Peyer's patch (tissue), 4 donors: ENCODE data around the gene IVNS1ABP. TPM values are rescaled to one million over a fixed set of nuclear protein-coding genes. Genes with fewer than 3 reads are reported as not detected.
"Not testable (repeated sequence)": the region's sequence is repeated elsewhere in the genome, so short reads cannot be mapped to it uniquely, and the experiment has no call there.

Source experiments
- DNase-seq, 3 donors: peaks; one replicate each; pipeline ENCODE4 v3.0.0-alpha.2; 2017 to 2019
- H3K27ac ChIP-seq, 4 donors: fragments of 200-600 bp; sonication (generic); one replicate each; pipeline ENCODE4 v1.5.1; 2016 to 2019
- H3K27me3 ChIP-seq, 2 donors: fragments of 200-600 bp; sonication (generic); one replicate each; pipeline ENCODE4 v1.5.1; 2019
- H3K36me3 ChIP-seq, 3 donors: fragments of 200-600 bp; sonication (generic); one replicate each; pipeline ENCODE4 v1.5.1; 2016 to 2019
- H3K4me1 ChIP-seq, 4 donors: fragments of 200-600 bp; sonication (generic); one replicate each; pipeline ENCODE4 v1.5.1; 2016 to 2019
- H3K4me3 ChIP-seq, 4 donors: fragments of 200-600 bp; sonication (generic); 1 replicate in 3 of 4; 2 replicates in 1 of 4; pipeline ENCODE4 v1.5.1; 2016 to 2019; ENCODE audit warnings: mild to moderate bottlenecking in 1 of 4
- H3K9me3 ChIP-seq, 4 donors: fragments of 200-600 bp; sonication (generic); one replicate each; pipeline ENCODE4 v1.5.1; 2016 to 2019; ENCODE audit warnings: mild to moderate bottlenecking in 1 of 4
- POLR2A ChIP-seq, 2 donors: fragments of 450-650 bp; IDR thresholded peaks; one replicate each; pipeline ENCODE4 v1.5.1; 2017; ENCODE audit warnings: antibody characterized with exemption in 2 of 2, mild to moderate bottlenecking in 2 of 2, moderate library complexity in 2 of 2
- total RNA-seq, 4 donors: library from RNA; depleted of rRNA; stranded (reverse); fragments of >200 nt; gene quantifications; one replicate each; pipeline ENCODE4 v1.1.0, GENCODE V29; 2016
- TF ChIP-seq, protein P1 (sequence below), 6 experiments: fragments of 450-650 bp in 4 of 6; fragments of 200-600 bp in 2 of 6; sonication (generic) in 1 of 6; IDR thresholded peaks; one replicate each; pipeline ENCODE4 v1.5.1; 2017 to 2019; ENCODE audit warnings: antibody characterized with exemption in 6 of 6, mild to moderate bottlenecking in 3 of 6, moderate library complexity in 1 of 6

Gene IVNS1ABP
- total RNA-seq, 4 donors from 2014 or later: 84.8 to 248 (median 104) TPM

DNA sequence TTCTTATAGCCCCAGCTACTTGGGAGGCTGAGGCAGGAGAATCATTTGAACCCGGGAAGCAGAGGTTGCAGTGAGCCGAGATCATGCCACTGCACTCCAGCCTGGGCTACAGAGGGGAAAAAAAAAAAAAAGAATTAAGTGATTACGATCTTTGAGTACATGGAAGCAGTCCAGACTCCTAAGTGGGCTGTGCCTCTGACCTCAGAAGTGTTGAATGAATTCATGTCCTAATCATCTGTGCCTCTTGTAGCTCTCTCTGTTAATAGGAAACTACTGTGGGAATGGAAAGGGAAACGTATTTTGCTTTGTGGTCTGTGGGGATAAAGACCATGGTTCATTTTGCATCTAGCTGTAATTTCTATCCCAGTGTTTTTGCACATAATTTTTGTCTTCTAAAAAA lies 8.4 kb upstream of the IVNS1ABP start:
- TF ChIP-seq POLR2A (IDR thresholded peaks at IDR 0.05): no peak
- TF ChIP-seq, protein P1, sequence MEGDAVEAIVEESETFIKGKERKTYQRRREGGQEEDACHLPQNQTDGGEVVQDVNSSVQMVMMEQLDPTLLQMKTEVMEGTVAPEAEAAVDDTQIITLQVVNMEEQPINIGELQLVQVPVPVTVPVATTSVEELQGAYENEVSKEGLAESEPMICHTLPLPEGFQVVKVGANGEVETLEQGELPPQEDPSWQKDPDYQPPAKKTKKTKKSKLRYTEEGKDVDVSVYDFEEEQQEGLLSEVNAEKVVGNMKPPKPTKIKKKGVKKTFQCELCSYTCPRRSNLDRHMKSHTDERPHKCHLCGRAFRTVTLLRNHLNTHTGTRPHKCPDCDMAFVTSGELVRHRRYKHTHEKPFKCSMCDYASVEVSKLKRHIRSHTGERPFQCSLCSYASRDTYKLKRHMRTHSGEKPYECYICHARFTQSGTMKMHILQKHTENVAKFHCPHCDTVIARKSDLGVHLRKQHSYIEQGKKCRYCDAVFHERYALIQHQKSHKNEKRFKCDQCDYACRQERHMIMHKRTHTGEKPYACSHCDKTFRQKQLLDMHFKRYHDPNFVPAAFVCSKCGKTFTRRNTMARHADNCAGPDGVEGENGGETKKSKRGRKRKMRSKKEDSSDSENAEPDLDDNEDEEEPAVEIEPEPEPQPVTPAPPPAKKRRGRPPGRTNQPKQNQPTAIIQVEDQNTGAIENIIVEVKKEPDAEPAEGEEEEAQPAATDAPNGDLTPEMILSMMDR (IDR thresholded peaks at IDR 0.05): no peak

DNA sequence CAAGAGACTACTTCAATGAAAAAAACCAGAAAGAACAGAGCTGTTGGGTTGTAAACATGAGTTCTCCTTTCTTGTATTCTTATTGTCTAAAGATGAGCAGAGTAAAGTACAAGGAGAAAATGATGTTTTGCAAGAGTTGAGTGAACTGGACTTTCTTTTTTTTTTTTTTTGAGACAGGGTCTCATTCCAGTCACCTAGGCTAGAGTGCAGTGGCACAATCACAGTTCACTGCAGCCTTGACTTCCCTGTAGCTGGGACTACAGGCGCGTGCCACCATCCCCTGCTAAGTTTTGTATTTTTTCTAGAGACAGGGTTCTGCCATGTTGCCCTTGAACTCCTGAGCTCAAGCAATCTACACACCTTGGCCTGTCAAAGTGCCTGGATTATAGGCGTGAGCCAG lies 7.1 kb upstream of the IVNS1ABP start:
- no peak for DNase-seq
- no peak overlapping the region for H3K27ac ChIP-seq
- no peaks in the 10 kb centered on the region for H3K27me3 ChIP-seq
- H3K4me3 ChIP-seq: no peak overlapping the region
- peaks cover 0 to under 1% (median 0%) of the 10 kb centered on the region in 4 donors for H3K4me1 ChIP-seq
- H3K9me3 ChIP-seq: no peaks in the 10 kb centered on the region
- H3K36me3 ChIP-seq: no peaks in the 10 kb centered on the region
- TF ChIP-seq, protein P1 (IDR thresholded peaks at IDR 0.05): no peak
- no peak for TF ChIP-seq POLR2A (IDR thresholded peaks at IDR 0.05)

More for the DNA sequence above, 8.4 kb upstream of the IVNS1ABP start:
- Histone ChIP-seq H3K4me1 (no peaks in the 10 kb centered on the region), H3K36me3 (no peaks in the 10 kb centered on the region), H3K27me3 (no peaks in the 10 kb centered on the region), H3K9me3 (no peaks in the 10 kb centered on the region), H3K4me3 (no peak overlapping the region), H3K27ac (no peak overlapping the region)
- DNase-seq: no peak

DNA sequence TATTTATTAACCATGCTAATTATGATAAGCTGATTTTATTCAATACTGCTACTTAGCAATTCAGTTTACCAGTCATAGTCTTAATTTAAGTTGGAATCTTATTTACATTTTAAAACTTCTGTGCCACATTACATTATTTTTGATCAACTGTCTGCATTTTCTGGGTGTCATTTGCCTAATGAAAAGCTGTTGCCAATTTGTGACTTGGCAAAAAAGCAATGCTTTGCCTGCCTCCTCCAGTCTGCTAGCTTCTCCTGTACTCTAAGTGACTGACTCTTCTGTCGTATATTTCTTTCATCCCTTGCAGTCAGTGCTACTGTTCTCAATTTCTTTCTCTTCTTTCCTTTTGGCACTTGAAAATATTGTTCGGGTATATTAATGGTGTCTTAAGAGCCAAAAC lies 5.6 kb upstream of the IVNS1ABP start:
- Histone ChIP-seq H3K27me3 (no peaks in the 10 kb centered on the region), H3K36me3 (no peaks in the 10 kb centered on the region), H3K9me3 (no peaks in the 10 kb centered on the region), H3K4me3 (no peak overlapping the region), H3K27ac (no peak overlapping the region), H3K4me1 (peaks cover 0 to 12% (median 0%) of the 10 kb centered on the region in 4 donors)
- DNase-seq: no peak
- TF ChIP-seq POLR2A (IDR thresholded peaks at IDR 0.05): no peak
- TF ChIP-seq, protein P1 (IDR thresholded peaks at IDR 0.05): no peak

DNA sequence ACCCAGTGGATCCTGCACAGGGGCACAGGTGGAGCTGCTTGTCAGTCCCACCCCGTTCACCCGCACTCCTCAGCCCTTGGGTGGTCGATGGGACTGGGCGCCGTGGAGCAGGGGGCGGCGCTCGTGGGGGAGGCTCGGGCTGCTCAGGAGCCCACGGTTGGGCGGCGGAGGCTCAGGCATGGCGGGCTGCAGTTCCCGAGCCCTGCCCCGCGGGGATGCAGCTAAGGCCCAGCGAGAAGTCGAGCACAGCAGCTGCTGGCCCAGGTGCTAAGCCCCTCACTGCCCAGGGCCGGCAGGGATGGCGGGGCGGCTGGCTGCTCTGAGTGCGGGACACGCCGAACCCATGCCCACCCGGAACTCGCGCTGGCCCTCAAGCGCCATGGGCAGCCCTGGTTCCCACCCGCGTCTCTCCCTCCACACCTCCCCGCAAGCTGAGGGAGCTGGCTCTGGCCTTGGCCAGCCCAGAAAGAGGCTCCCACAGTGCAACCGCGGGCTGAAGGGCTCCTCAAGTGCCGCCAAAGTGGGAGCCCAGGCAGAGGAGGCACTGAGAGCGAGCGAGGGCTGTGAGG lies 4.7 kb upstream of the IVNS1ABP start:
- H3K4me3 ChIP-seq, H3K27me3 ChIP-seq, H3K9me3 ChIP-seq, DNase-seq, H3K36me3 ChIP-seq, H3K27ac ChIP-seq: not testable (repeated sequence)
- H3K4me1 ChIP-seq: peaks cover 0 to 12% (median 0%) of the 10 kb centered on the region in 4 donors

DNA sequence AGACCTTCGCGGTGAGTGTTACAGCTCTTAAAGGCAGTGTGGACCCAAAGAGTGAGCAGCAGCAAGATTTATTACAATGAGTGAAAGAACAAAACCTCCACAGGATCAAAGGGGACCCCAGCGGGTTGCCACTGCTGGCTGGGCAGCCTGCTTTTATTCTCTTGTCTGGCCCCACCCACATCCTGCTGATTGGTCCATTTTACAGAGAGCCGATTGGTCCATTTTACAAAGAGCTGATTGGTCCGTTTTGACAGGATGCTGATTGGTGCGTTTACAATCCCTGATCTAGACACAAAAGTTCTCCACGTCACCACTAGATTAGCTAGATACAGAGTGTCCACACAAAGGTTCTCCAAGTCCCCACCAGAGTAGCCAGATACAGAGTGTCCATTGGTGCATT lies 4.1 kb upstream of the IVNS1ABP start:
- H3K4me3 ChIP-seq, H3K36me3 ChIP-seq, H3K27me3 ChIP-seq, H3K9me3 ChIP-seq, H3K27ac ChIP-seq, DNase-seq: not testable (repeated sequence)
- H3K4me1 ChIP-seq: peaks cover 0 to 12% (median 0%) of the 10 kb centered on the region in 4 donors

DNA sequence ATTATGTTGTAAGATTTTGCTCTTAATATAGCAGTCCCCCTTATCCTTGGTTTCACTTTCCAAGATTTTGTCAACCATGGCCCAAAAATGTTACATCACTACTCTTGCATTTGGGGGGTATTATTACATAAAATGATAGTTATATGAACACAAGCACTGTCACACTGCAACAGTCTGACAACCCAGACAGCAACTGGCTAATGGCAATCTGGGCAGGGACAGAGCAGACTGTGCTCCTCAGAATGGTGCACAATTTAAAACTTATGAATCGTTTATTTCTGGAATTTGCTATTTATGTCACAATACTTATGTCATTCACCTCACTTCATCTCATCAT lies 2.1 kb upstream of the IVNS1ABP start:
- no peak for DNase-seq
- H3K36me3 ChIP-seq: no peaks in the 10 kb centered on the region
- TF ChIP-seq POLR2A (IDR thresholded peaks at IDR 0.05): no peak
- TF ChIP-seq, protein P1 (IDR thresholded peaks at IDR 0.05): no peak

More for the DNA sequence above, 2.1 kb upstream of the IVNS1ABP start:
- H3K9me3 ChIP-seq: no peaks in the 10 kb centered on the region
- H3K27me3 ChIP-seq: no peaks in the 10 kb centered on the region
- peaks cover 0 to 23% (median under 1%) of the 10 kb centered on the region in 4 donors for H3K4me1 ChIP-seq
- H3K27ac ChIP-seq: no peak overlapping the region
- H3K4me3 ChIP-seq: no peak overlapping the region
